ENCODE measurements around the gene FRYL.

Gene FRYL

DNA sequence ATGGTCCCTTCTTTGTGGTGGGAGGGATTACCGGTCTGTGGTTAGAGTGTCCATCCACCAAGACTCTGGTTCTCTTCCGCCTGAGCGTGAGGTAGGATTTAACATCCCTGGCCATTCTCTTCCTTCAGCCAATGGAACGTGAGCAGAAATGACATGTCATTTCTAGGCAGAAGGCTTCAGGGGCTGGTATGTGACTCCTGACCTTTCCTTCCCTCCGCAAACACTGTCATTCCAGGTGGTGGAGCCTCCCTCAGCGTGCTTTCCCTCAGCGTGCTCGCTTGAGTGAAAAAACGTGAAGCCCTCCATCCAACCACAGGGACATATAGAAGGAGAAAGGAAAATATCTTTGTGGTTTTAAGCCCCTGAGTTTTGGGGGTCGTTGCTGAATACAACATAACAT is 330.9 kb downstream of the FRYL start:
- Histone ChIP-seq H3K27me3 (ENCODE audit: insufficient read depth, low read depth, severe bottlenecking) (no peaks in the 10 kb centered on the region), H3K4me3 (ENCODE audit: low read depth, low read length) (no peak overlapping the region), H3K27ac (no peak overlapping the region), H3K9me3 (ENCODE audit: severe bottlenecking) (no peaks in the 10 kb centered on the region), H3K36me3 (no peaks in the 10 kb centered on the region)
- TF ChIP-seq, protein P1, sequence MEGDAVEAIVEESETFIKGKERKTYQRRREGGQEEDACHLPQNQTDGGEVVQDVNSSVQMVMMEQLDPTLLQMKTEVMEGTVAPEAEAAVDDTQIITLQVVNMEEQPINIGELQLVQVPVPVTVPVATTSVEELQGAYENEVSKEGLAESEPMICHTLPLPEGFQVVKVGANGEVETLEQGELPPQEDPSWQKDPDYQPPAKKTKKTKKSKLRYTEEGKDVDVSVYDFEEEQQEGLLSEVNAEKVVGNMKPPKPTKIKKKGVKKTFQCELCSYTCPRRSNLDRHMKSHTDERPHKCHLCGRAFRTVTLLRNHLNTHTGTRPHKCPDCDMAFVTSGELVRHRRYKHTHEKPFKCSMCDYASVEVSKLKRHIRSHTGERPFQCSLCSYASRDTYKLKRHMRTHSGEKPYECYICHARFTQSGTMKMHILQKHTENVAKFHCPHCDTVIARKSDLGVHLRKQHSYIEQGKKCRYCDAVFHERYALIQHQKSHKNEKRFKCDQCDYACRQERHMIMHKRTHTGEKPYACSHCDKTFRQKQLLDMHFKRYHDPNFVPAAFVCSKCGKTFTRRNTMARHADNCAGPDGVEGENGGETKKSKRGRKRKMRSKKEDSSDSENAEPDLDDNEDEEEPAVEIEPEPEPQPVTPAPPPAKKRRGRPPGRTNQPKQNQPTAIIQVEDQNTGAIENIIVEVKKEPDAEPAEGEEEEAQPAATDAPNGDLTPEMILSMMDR (IDR thresholded peaks at IDR 0.05; ENCODE audit: low read depth, low read length), result no peak
- DNase-seq, result no peak

Measured in WERI-Rb-1 (cell line).